Uterus (tissue), 2 donors: ENCODE measurements around the gene COL5A3.

Experiments
- CTCF ChIP-seq, 4 experiments: fragments of 200-600 bp in 2 of 4; fragments of 450-650 bp in 2 of 4; sonication (generic) in 2 of 4; IDR thresholded peaks; one replicate each; pipeline ENCODE4 v1.5.1; 2016 to 2019; ENCODE audit warnings: antibody characterized with exemption in 4 of 4, mild to moderate bottlenecking in 2 of 4, moderate library complexity in 1 of 4
- POLR2A ChIP-seq, 2 donors: fragments of 450-650 bp; IDR thresholded peaks; one replicate each; pipeline ENCODE4 v1.6.1; 2016; ENCODE audit warnings: antibody characterized with exemption in 2 of 2, mild to moderate bottlenecking in 1 of 2, moderate library complexity in 1 of 2

- TF ChIP-seq CTCF (IDR thresholded peaks at IDR 0.05) = no peak
- TF ChIP-seq POLR2A (IDR thresholded peaks at IDR 0.05) = no peak
Observed at GRCh38 chr19:9939301-9939913, 70.9 kb downstream of the COL5A3 start.
